HG03442 (cell line): Measurements from ENCODE around the gene LRMDA.

Experiments used
- ATAC-seq: cut with Tn5 transposase; IDR thresholded peaks from one replicate; pipeline ENCODE4 v1.9.1; 2021; ENCODE audit warnings: mild to moderate bottlenecking, moderate library complexity; ENCODE audit not compliant: unreplicated experiment

LRMDA gene

GRCh38 chr10:75935650-75936400 is 504.4 kb downstream of the LRMDA start:
- no peak for ATAC-seq

DNA sequence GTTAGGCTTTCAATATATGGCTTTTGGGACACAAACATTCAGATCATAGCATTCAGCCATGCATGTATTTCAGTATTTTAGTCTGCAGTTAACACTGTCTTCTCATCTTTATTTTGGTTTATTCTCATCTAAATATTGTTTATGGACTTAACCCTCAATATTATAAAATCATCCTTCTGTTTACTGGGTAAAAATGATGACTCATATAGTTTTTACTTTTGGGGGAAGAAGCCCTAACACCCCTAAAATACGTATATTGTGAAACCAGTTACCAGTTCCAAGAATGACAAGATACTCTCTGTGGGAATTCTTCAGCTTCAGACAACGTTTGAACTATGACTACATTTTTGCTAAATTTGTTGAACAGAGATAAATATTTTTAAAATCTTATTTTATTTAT is 505.4 kb downstream of the LRMDA start:
- no peak for ATAC-seq

GRCh38 chr10:75937823-75938222 is 506.4 kb downstream of the LRMDA start:
- ATAC-seq = no peak

GRCh38 chr10:75938380-75939122 is 507.1 kb downstream of the LRMDA start:
- no peak for ATAC-seq

- ATAC-seq = no peak
Observed at GRCh38 chr10:75939541-75939940, 508.1 kb downstream of the LRMDA start.

DNA sequence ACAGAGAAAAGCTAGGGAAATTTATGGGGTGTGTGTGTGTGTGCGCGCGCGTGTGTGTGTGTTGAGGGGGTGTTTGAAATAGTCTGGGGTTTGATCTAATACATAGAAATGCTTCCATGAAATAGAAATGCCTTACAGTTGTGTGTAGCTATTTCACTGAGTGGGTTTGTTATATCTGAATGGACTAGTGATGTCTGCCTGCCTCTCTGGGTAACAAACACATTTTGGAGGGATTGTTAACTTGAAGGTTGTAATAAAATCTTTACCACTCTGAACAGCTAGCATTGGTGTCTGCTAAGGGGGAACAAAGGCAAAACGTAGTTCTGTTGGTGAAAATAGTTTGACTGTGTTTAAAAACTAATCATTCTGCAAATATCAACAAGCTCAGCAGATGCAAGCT is 509.3 kb downstream of the LRMDA start:
- no peak for ATAC-seq

GRCh38 chr10:75941223-75941801 is 509.9 kb downstream of the LRMDA start:
- ATAC-seq = no peak

- no peak for ATAC-seq
Observed at GRCh38 chr10:75944061-75944460, 512.6 kb downstream of the LRMDA start.

- ATAC-seq = no peak
Observed at GRCh38 chr10:75948583-75948982, 517.2 kb downstream of the LRMDA start.

DNA sequence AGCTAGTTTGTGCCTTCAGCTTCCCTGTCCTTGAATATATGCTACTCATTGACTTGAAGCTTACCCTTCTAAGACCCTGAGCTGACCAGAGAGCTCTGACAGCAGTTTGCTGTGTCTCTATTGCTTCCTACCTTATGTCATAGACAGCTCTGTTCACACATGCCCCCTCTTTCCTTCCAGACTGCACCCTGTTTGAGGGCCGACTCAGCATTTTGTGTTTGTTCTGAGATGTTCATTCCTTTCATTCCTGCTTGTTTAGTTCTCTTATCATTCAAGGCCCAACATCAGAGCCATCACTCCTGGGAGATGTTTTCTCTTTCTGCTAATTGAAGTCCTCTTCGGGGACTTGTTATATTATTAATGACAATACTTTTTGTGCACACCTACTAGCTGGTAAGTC is 518.9 kb downstream of the LRMDA start:
- ATAC-seq = no peak

- no peak for ATAC-seq
Observed at GRCh38 chr10:75950997-75951589, 519.7 kb downstream of the LRMDA start.

- no peak for ATAC-seq
Observed at GRCh38 chr10:75951627-75952026, 520.2 kb downstream of the LRMDA start.

GRCh38 chr10:75952093-75952492 is 520.7 kb downstream of the LRMDA start:
- no peak for ATAC-seq

DNA sequence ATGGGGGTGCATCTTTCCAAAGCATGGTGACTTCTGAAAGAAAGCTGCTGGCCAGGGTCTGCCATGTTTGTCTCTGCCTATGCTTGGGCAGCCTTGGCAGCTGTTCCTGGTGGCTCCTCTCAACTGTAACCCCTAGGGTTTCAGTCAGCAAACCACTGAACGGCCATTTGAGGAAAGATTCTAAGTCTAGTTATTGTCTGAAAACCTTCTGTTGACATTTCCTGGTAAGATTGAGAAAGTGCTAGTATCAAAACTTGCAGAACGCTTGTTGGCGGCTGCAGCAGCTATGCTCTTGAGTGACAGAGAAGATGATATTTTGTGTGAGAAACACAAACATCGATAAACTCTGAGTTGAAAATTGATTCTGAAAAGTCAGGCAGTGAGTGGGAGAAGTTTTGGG is 523.1 kb downstream of the LRMDA start:
- no peak for ATAC-seq

GRCh38 chr10:75955973-75956502 is 524.6 kb downstream of the LRMDA start:
- no peak for ATAC-seq

GRCh38 chr10:75956624-75957023 is 525.2 kb downstream of the LRMDA start:
- no peak for ATAC-seq

GRCh38 chr10:75957314-75958120 is 526.1 kb downstream of the LRMDA start:
- no peak for ATAC-seq

DNA sequence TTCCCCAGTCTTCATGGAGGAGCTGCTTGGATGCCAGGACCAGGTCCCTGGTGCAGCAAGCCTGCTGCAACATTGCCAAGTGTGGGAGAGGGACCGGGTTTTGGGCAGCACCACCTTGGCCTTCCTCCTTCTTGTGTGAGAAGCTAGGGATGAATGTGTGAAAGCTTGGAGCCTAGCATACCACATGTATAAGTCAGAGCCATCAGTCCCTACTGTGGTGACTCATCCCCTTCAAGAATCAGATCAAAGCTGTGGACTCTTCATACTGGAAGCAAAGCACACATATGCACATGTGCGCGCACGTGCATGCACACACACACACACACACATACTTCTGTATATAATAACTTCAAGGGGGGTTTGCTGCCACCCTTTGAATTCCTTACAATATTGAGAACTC is 527.8 kb downstream of the LRMDA start:
- no peak for ATAC-seq

DNA sequence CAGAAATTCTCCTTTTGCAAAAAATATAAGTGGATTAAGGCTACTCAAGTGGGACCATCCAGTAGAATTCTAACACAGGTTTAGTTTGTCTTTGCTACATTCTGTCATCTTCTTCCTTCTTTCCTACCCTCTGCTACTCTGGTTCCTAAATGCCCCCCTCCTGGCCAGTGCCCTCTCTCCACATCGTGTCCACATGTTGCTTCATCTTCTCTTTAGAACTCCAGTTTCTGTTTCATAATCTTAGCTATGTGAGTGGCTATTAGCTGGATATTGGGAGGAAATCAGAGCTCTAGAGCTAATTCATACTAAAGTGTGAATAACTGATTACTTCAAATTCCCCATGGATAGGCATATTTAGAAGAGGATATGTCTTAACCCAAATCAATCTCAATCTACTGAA is 528.5 kb downstream of the LRMDA start:
- no peak for ATAC-seq

DNA sequence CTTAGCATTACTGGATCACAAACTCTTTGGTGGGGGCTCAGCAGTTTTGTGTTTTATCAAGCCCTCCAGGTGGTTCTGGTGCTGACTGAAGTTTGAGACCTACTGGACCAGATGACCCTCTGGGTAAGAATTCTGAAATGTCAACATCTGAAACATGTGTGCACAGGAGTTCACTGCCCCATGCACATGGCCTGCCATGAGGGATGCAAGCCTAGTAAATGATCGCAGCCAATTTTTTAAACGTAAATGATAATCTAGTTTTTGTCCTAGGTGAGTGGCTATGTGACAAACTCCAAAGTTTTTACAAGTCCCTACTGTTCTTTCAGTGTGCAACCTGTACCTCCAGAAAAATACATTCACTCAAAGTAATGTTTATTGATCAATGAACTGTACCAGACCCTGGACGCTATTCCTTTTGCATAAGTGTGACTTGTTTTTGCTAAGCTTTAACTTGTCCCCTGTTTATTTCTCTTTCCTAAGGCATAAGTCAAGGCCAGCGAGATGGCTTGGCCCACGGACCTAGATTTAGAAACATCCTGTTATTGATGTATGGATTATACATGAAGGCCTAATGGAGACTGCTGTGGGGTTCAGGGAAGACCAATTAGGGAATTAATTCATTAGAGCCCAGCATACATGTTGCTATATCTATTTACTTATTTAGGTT is 531.1 kb downstream of the LRMDA start:
- no peak for ATAC-seq
